HG03196 (cell line): ENCODE measurements around the gene LCORL.
A peak's percentile ranks its signal among the peaks of the same experiment; 100 is the strongest.

Experiments used
- ATAC-seq: cut with Tn5 transposase; IDR thresholded peaks from one replicate; pipeline ENCODE4 v1.9.1; 2021; ENCODE audit not compliant: unreplicated experiment

LCORL gene

DNA sequence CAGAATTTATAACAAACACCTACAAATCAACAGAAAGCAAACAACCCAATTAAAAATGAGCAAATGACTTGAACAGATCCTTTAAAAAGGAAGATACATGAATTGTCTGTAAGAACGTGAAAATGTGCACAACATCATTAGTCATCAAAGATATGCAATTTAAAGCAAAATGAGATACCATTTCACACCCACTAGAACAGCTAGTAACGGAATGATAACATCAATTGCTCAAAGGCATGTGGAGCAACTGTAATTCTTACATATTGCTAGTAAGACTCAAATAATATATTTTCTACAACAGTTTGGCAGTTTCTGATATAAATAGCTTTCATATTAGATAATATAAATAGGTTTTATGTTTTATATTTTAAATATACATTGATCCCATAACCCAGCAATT lies 82.5 kb downstream of the LCORL start:
- no peak for ATAC-seq

DNA sequence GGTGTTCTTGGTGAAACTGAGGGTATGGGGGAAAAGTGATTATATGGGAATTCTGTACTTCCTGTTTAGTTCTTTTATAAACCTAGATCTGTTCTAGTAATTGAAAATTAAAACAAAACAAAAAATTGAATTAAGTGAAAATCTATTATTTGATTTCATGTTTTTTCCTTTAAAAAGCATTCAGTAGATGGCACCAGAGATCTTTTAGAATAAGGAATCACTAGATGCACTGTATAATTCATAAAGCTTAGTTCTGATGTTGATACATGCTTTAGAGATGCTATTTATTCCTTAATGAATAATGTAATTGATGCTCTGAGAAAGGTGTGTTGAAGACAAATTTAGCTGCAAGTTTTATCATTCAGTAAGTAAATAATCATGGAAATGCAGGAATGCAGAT lies 87.3 kb downstream of the LCORL start:
- no peak for ATAC-seq

DNA sequence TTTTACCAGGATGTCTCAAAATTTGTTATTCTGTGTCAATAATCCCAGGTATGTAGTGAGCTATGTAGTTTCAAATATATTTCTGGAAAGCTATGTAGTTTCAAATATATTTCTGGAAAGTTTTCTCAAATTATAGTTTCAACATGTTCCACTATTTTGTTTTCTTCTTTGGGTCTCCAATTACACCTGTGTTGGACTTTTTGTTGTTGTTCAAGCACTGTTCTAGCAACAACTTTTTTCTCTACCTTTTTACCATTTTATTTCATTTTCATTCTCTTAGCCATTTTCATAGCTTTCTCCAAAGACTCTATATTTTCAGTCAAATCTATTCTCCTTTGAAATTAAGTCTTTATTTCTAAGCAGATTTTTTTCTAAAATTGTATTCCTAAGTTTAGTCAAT lies 88.4 kb downstream of the LCORL start:
- no peak for ATAC-seq

DNA sequence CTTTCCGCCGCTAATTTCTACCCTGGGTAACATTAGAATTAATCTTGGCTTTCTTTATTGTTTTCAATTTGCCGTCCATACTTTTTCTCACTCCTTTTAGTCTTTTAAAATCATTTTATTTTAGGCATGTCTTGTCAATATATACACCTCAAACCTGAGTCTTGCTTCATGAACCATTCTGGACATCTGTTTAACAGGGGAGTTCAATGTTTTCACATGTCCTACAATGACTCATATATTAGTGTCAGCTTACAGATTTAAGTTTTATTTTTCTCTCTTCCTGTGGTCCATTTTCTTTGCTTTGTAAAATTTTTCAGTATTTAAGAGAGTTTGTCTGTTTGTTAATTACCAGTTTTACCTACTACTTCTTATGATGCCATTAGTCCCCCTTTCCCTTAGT lies 89.5 kb downstream of the LCORL start:
- no peak for ATAC-seq

DNA sequence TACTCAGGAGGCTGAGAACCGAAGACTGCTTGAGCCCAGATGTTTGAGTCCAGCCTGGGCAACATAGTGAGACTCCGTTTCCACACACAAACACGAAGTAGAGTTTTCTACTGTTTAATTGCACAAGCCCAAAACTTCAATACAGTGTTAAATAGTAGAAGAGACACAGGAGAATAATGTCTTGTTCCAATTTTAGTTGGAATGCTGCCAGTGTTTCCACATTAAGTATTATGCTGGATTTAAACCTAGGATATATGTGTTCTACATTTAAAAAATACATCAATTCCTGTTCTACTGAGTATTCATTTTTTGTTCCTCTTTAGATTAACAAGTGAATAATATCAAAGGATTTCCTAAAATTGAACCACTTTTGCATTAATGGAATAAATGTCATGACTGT lies 91.3 kb downstream of the LCORL start:
- no peak for ATAC-seq

DNA sequence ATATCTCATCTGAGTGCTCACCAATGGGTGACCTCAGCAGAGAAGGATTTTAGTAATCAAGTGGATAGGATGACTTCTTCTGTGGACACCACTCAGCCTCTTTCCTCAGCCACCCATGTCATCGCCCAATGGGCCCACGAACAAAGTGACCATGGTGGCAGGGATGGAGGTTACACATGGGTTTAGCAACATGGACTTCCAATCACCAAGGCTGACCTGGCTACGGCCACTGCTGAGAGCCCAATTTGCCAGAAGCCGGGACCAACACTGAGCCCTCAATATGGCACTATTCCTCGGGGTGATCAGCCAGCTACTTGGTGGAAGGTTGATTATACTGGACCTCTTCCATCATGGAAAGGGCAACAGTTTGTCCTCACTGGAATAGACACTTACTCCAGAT lies 97.4 kb downstream of the LCORL start:
- ATAC-seq: no peak

DNA sequence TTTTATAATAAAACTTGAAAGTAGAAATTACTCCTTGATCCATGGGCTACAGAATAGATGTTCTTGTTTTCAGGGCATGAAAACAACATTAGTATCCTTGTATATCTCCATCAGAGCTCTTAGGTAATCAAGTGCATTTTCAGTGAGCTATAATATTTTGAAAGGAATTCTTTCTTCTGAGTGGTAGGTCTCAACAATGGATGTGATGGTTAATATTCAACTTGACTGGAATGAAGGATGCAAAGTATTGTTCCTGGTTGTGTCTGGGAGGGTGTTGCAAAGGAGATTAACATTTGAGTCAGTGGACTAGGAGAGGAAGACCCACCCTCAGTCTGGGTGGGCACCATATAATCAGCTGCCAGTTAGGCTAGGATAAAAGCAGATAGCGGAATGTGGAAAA lies 100.1 kb downstream of the LCORL start:
- ATAC-seq: no peak

DNA sequence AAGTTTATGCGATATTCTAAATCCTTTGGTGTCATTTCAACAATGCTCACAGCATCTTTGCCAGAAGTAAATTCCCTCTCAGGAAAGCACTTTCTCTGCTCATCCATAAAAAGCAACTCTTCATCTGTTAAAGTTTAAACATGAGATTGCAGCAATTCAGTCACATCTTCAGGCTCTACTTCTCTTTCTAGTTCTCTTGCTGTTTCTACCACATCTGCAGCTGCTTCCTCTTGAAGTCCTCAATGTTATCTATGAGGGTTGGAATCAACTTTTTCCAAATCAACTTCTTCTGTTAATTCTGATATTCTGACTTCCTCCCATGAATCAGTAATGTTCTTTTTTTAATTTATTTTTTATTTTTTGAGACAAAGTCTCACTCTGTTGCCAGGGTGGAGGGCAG lies 100.9 kb downstream of the LCORL start:
- ATAC-seq: no peak

DNA sequence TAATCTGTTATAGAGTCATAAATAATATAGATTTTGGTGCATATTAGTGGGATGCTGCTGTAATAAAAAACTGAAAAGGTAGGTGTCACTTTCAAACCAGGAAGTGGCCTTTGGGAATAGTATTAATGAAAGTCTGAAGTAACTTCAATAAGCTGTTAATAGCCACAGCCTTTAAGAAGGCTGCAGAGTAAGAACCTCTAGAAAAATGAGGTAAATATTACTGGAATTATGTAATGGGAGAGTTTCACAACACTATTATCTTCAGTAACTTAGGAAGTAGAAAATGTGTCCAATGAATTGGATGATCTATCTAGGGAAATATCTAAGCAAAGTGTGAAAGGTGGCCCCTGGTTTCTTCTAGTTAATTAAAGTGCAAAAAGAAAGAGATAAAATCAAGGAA lies 106.1 kb downstream of the LCORL start:
- no peak for ATAC-seq

DNA sequence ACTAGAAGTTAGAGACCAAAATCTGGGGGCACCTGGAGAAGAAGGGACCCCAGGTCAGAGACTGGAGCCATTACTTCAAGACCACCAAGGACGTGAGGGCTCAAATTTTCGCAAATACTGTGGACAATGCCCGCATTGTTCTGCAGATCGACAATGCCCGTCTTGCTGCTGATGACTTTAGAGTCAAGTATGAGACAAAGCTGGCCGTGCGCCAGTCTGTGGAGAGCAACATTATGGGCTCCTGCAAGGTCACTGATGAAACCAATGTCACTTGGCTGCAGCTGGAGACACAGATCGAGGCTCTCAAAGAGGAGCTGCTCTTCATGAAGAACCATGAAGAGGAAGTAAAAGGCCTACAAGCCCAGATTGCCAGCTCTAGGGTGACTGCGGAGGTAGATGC lies 109.5 kb downstream of the LCORL start:
- ATAC-seq: no peak

DNA sequence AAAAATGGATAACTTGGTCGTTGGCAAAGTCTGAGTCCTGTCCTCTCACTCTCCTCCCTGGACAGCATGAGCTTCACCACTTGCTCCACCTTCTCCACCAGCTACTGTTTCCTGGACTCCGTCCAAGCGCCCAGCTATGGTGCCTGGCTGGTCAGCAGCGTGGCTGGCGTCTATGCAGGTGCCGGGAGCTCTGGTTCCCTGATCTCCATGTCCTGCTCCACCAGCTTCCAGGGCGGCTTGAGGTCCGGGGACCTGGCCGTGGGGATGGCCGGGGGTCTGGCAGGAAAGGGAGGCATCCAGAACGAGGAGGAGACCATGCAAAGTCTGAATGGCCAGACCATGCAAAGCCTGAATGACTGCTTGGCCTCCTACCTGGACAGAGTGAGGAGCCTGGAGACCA lies 109.9 kb downstream of the LCORL start:
- ATAC-seq: no peak

DNA sequence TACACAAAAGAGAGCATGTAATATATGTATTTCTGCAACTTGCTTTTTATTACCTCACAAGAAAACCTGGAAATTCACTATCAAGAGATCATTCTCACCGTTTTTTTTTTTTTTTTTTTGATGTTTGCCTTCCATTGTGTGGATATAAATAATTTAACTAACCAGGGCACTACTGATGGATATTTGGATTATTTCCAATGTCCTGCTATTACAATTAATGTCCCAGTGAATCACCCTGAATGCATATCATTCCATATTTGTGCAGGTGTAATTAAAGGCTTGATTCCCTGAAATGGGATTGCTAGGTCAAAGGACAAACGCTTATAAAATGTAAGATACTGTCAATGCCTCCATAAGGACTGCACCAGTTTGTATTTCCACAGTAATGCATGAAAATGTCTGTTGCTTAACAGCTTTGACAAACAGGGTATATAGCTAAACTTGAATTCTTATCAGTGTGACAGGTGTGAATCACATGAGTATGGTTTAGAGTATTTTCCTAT lies 123.0 kb downstream of the LCORL start:
- ATAC-seq: no peak

DNA sequence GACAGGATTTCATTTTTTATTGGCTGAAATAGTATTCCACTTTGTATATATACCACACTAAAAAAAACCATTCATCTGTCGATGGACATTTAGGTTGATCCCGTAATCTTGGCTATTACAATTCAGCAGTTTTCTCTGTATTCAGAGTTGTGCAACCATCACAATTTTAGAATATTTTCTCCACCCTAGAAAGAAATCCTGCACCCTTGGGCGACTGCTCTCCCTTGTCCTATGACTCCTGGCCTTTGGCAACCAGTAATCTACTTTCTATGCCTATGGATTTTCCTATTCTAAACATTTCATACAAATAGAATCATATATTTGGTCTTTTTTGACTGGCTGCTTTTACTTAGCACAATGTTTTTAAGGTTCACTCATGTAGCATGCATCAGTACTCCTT lies 126.1 kb downstream of the LCORL start:
- ATAC-seq: no peak

DNA sequence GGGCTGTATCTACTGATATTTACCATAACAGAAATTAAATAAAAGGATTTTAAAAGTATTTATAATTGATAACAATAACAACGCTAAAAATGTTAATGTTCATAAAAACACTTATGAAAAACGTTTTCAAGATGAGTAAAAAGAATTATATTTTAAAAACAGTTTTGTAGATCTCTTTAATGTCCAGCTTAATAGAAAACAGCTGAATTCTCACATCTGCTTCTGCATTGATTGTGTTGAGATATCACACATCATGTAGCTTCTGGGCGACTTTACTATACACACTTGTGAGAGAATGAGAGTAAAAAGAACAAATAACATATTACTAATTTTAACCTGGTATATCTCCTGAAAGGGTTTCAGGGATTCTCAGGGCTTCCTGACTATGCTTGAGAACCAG lies 127.1 kb downstream of the LCORL start:
- ATAC-seq: no peak

DNA sequence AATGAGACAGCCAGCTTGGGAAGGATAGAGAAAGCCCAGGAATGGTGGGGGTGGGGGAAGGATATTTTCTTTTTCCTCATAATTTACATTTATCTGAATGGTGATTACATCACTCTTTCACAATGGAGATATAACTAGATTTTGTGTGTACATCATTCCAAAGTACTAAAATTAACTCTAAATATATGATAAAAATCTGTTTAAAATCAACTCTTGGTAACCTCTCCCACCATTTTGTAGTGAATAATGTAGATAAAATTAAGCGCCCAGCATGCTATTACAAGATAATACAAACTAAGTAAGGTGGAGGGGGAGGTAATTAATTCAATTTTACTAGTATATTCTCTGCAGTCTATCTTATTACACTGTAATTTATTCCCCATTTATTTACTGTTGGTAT lies 131.9 kb downstream of the LCORL start:
- ATAC-seq: no peak

DNA sequence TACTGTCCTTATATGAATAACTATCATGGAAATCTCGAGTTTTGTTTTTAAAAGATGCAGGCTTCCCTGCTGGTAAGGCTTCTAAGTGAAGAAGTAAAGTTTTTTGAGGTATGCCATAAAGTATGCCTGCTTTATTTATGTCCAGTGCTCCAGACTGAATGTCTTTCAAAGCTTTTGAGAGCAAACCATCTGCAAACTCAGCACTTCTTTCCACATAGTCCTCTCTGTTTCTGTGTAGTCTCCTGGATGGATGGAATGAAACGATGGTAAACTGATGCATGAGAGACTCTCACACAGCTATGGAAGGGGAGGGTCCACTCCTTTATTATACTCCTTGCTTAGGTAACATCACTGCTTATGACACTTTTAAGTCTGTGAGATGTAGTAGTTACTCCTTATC lies 137.0 kb downstream of the LCORL start:
- no peak for ATAC-seq

DNA sequence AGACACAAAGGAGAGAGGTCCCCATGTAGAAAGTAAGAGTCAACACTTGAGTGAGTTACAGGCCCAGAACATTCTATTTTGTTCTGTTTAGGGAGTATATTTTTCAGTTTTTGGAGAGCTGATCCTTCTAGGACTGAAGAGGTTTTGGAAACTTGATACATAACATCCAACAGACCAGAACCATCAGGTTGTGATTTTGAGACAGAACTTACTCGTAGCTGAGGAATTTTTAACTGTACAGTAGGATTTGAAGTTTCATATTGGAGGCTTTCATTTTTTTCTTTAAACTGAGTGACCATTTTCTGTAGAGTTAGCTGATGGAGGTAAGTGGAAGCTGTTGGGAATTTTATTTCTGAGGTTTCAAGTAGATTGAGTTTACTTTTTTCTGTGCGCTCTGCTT lies 137.5 kb downstream of the LCORL start:
- ATAC-seq: no peak

DNA sequence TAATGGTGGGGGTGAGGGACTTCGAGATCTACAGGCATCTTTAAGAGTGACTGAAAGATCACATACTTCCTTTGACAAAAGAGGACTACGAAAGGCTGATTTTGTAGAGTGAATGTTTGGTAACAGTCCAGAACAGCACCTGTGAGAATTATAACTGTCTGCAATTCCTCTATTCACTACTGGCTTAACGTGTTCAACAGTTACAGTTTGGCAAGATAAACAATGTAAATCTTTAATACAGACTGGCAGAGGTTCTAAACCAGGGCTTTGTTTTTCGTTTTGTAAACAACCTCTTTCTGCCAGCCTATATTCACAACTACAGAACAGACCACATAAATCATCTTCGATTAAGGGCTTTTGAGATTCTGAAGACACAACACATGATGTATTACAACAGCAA lies 143.9 kb downstream of the LCORL start:
- no peak for ATAC-seq

DNA sequence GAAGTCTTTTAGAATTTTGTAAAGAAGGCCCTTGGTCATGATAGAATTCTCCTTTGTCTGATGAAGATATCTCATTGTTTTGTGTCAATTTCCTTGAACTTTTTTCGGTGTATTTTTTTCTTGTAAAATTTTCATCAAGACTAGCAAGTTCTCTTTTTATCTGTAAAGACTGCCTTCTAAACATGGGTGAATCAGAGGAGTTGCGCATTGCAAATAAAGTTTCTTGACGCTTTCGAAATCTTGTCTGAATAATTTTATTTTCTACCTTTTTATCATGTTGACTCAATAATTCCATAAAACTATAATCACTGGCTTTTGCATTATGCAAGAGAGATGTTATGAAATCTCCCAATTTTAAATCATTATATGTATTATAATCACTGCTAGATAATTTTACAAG lies 144.6 kb downstream of the LCORL start:
- no peak for ATAC-seq

DNA sequence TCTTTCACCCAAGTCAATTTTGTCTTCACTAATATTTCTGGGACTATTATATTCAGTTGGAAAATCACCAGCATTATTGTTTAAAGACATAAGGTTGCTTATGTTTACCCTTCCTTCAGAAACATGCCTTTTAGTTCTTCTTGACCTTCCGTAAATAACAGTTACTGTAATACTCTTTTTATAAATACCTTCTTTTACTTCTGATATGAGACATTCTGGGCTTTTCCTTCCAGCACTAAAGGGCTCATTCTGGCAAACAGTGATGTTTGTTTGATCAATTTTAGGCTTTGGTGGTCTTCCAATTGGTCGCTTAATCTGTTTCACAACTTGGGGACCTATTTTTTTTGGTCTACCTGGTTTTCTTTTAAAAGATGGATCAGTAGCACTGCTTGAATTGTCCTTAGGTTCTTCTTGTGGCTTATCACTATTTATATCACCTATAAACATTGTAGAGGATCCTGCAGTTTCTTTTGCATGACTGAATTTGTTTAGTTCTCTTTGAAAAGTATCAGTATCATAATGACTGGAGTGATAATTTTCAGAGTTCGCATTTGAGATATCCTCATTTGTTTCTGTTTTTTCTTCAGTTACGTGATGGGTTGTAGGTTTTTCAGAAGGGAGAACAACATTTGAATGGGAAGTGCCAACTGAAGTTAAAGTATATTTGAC lies 146.0 kb downstream of the LCORL start:
- ATAC-seq: peak; percentile 84

DNA sequence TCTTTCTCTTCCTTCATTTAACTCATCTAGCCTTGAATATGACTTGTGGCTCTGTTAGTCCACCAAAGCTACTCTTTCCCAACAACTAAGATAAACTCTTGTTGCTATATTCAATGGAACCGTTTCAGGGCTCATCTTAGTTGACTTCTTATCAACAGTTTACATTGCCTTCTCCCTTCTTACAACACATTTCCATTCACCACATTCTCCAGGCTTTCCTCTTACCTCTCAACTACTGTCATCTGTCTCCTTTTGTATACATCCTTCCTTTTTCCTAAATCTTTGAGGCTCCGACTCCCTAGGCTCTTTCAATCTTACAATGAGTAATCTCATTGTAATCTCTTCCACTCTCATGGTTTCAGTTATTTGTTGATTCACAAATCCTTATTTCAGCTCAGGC lies 152.2 kb downstream of the LCORL start:
- ATAC-seq: no peak

DNA sequence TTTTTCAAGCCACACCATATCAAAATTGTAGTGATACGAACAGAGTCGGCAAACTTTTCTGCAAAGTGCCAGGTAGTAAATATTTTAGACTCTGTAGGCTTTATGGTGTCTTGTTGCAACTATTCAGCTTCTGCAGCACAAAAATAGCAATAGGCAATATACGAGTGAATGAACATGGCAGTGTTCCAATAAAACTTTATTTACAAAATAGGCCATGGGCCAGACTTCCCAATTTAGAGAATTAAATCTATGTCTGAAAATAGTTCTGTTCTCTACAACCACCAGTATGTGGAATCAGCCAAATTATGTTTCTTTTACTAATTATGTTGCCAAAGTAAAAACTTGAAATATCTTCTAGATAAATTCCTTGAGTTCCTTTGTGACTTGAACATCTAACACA lies 154.3 kb downstream of the LCORL start:
- no peak for ATAC-seq

DNA sequence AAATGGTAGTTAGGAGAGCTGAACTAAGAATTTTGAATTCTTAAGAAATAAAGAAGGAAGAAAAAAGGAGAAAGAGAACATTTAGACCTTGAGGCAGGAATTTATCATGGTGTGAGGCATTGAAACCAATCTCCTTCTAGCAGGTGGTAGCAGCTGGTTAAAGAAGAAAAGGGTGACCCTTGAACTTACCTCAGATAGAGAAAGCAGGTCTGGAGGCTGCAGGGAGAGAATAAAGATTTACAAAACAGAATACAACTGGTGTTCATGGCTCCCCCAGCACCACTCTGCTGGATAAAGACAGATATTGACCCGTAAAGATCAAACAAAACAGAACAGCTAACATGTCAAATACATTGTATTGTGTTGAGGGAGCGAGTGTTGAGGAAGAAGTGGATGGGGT lies 154.7 kb downstream of the LCORL start:
- no peak for ATAC-seq
